AG04450 (cell line): Measurements from ENCODE around the gene EXTL1. TPM values are rescaled to one million over a fixed set of nuclear protein-coding genes. Genes with fewer than 3 reads are reported as not detected.

Source experiments
- CTCF ChIA-PET: fragments of 300-600, 350-600 bp; formaldehyde crosslinking; extraction: SDS; loops from one replicate; lab custom pipeline; 2022; ENCODE audit warnings: antibody characterized with exemption, inconsistent platforms; lab: Charles Lee
- POLR2A ChIA-PET: fragments of 350-600 bp; formaldehyde crosslinking; extraction: SDS; loops from one replicate; lab custom pipeline; 2021; ENCODE audit warnings: antibody characterized with exemption, inconsistent platforms; lab: Yijun Ruan, JAX
- DNase-seq: peaks from one replicate; pipeline ENCODE4 v3.0.0-alpha.2; 2011; ENCODE audit warnings: low read depth, low spot score
- H3K27ac ChIP-seq: one replicate; pipeline ENCODE4 v1.5.1; 2012; ENCODE audit warnings: low read depth, low read length, control low read depth
- H3K27me3 ChIP-seq: one replicate; pipeline ENCODE4 v1.6.0; 2012; ENCODE audit warnings: low read length; ENCODE audit not compliant: control insufficient read depth, insufficient read depth
- H3K4me3 ChIP-seq: 2 replicates; pipeline ENCODE4 v1.5.1; 2011; ENCODE audit warnings: mild to moderate bottlenecking, low read depth, low read length, control low read depth
- H3K9me3 ChIP-seq: 2 replicates; pipeline ENCODE4 v1.5.1; 2012; ENCODE audit warnings: low read length; ENCODE audit not compliant: control insufficient read depth, insufficient read depth
- polyA plus RNA-seq: library from polyadenylated mRNA; depleted of rRNA; stranded (reverse); fragments of >200 nt; gene quantifications from 2 replicates; pipeline ENCODE4 v1.2.3, GENCODE V29; 2011
- TF ChIP-seq, protein P1 (sequence below): IDR thresholded peaks from 2 replicates; pipeline ENCODE4 v1.5.1; 2011; ENCODE audit warnings: low read depth, low read length, control low read depth, inconsistent platforms

Gene EXTL1
- polyA plus RNA-seq, 1 experiment, result 1.3 TPM

- H3K27me3 ChIP-seq, result peaks cover 12% of the 10 kb centered on the region
These were observed 13.1 kb downstream of the EXTL1 start for GRCh38 chr1:26034504-26035202.

GRCh38 chr1:26035203-26035958, 13.8 kb downstream of the EXTL1 start:
- Histone ChIP-seq H3K9me3 (peaks cover 3% of the 10 kb centered on the region; the same call in 1 of the 2 replicates), H3K4me3 (peak overlapping the region; percentile 85), H3K27ac (no peak overlapping the region), H3K27me3 (peaks cover 12% of the 10 kb centered on the region)
- CTCF ChIA-PET, result interaction anchor here (0.7 to 3.7 kb wide), 10 partner anchors 9 to 199 kb away, joined by 3 to 65 read pairs (median 4); partner anchors contain the start of genes CEP85 and ZNF593
- POLR2A ChIA-PET, result interaction anchor here (0.6 kb wide), 2 partner anchors 20 to 68 kb away, joined by 3 to 4 read pairs; no protein-coding TSS in a partner anchor
- peak; percentile 66 for DNase-seq
- TF ChIP-seq, protein P1, sequence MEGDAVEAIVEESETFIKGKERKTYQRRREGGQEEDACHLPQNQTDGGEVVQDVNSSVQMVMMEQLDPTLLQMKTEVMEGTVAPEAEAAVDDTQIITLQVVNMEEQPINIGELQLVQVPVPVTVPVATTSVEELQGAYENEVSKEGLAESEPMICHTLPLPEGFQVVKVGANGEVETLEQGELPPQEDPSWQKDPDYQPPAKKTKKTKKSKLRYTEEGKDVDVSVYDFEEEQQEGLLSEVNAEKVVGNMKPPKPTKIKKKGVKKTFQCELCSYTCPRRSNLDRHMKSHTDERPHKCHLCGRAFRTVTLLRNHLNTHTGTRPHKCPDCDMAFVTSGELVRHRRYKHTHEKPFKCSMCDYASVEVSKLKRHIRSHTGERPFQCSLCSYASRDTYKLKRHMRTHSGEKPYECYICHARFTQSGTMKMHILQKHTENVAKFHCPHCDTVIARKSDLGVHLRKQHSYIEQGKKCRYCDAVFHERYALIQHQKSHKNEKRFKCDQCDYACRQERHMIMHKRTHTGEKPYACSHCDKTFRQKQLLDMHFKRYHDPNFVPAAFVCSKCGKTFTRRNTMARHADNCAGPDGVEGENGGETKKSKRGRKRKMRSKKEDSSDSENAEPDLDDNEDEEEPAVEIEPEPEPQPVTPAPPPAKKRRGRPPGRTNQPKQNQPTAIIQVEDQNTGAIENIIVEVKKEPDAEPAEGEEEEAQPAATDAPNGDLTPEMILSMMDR, result no peak

More at GRCh38 chr1:26034504-26035202, 13.1 kb downstream of the EXTL1 start:
- Histone ChIP-seq H3K9me3 (peaks cover 3% of the 10 kb centered on the region; the same call in 1 of the 2 replicates), H3K27ac (no peak overlapping the region), H3K4me3 (peak overlapping the region; percentile 85)
- CTCF ChIA-PET, result interaction anchor here (0.7 to 3.7 kb wide), 6 partner anchors 10 to 166 kb away, joined by 3 to 65 read pairs (median 4); no protein-coding TSS in a partner anchor
- DNase-seq, result no peak
- TF ChIP-seq, protein P1, result no peak
- POLR2A ChIA-PET, result interaction anchor here (0.6 to 1.1 kb wide), 5 partner anchors 20 to 215 kb away, joined by 3 to 4 read pairs (median 3); partner anchors contain the start of gene MTFR1L

DNA sequence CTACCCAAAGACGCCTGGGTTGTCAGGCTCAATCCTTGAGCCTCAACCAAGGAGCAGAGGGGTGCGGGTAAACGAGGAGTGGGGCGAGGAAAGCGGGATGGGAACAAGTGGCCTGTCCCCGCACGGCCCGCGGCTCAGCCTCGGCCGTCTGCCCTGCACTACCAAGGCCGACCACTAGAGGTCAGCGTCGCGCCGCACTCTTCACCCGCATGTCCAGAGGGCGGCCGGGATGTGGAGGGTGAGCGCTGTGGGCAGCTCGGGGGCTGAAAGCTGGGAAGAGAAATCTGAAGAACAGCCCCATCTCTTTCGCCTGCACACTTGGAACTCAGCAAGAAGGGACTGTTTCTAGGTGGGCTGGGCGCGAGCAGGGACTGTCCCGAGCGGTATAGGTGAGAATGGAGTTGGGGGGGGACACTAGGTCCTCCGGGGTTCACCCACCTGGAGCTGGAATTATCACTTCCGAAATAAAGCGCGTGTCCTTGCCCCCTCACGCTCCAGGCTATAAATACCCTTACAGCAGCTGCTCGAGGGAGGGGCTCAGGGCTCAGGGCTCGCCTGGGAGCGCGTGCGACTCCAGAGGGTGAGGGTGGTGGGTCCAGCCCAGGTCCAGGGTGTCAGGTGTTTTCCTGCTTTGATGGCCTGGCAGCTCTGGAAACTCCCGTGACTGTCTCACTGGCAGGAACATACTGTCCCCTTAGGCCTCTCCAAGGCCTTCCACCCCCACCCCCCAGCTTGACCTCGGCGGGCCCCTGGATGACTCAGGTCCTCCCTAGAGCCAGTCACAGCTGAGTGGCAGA, 14.6 kb downstream of the EXTL1 start:
- DNase-seq, result peak; percentile 23
- peaks cover 3% of the 10 kb centered on the region; the same call in 1 of the 2 replicates for H3K9me3 ChIP-seq
- no peak overlapping the region for H3K27ac ChIP-seq
- POLR2A ChIA-PET, result interaction anchor here (0.6 to 0.7 kb wide), 3 partner anchors 11 to 197 kb away, joined by 3 to 6 read pairs (median 3); no protein-coding TSS in a partner anchor
- CTCF ChIA-PET, result interaction anchor here (0.6 to 3.7 kb wide), 22 partner anchors 9 to 381 kb away, joined by 3 to 65 read pairs (median 3); partner anchors contain the start of genes CEP85 and ZNF593
- peaks cover 12% of the 10 kb centered on the region for H3K27me3 ChIP-seq
- TF ChIP-seq, protein P1, result peak; percentile 95
- peak overlapping the region; percentile 85 for H3K4me3 ChIP-seq

- Histone ChIP-seq H3K4me3 (no peak overlapping the region), H3K27ac (no peak overlapping the region), H3K27me3 (peaks cover 15% of the 10 kb centered on the region), H3K9me3 (peaks cover 3% of the 10 kb centered on the region; the same call in 1 of the 2 replicates)
- TF ChIP-seq, protein P1, result no peak
- POLR2A ChIA-PET, result interaction anchor here (0.6 to 0.7 kb wide), 3 partner anchors 35 to 197 kb away, joined by 3 to 9 read pairs (median 6); no protein-coding TSS in a partner anchor
- CTCF ChIA-PET, result interaction anchor here (0.6 to 3.7 kb wide), 19 partner anchors 8 to 381 kb away, joined by 3 to 65 read pairs (median 4); partner anchors contain the start of gene ZNF593
- DNase-seq, result no peak
These were observed 15.2 kb downstream of the EXTL1 start for GRCh38 chr1:26036756-26037281.
